Mesendoderm (in vitro differentiated cells): ENCODE measurements around the gene ANXA6.
"Not testable (repeated sequence)": the region's sequence is repeated elsewhere in the genome, so short reads cannot be mapped to it uniquely, and the experiment has no call there.

ENCODE experiments used
- DNase-seq: peaks from one replicate; pipeline ENCODE4 v3.0.0; 2013
- H2AK5ac ChIP-seq: 2 replicates; pipeline ENCODE4 v1.6.1; 2013; ENCODE audit warnings: low read length, inconsistent platforms
- H2BK120ac ChIP-seq: 2 replicates; pipeline ENCODE4 v1.6.1; 2013; ENCODE audit warnings: low read depth, mild to moderate bottlenecking, low read length, moderate library complexity, mixed read lengths
- H2BK15ac ChIP-seq: replicated peaks from 2 replicates; pipeline ENCODE4 v1.6.1; 2013; ENCODE audit warnings: low read depth, mild to moderate bottlenecking, moderate library complexity
- H2BK5ac ChIP-seq: 2 replicates; pipeline ENCODE4 v1.6.1; 2013; ENCODE audit warnings: low read length, inconsistent platforms
- H3K18ac ChIP-seq: 2 replicates; pipeline ENCODE4 v1.6.1; 2013; ENCODE audit warnings: mild to moderate bottlenecking, low read length, mixed read lengths
- H3K23ac ChIP-seq: one replicate; pipeline ENCODE4 v1.6.1; 2013; ENCODE audit warnings: low read length
- H3K27ac ChIP-seq: 2 replicates; pipeline ENCODE4 v1.5.1; 2013; ENCODE audit warnings: low read depth, mild to moderate bottlenecking, inconsistent platforms, low read length, moderate library complexity
- H3K27me3 ChIP-seq: 2 replicates; pipeline ENCODE4 v1.6.1; 2013; ENCODE audit warnings: low read length, control low read depth, mild to moderate bottlenecking, inconsistent platforms; ENCODE audit not compliant: insufficient read depth, poor library complexity
- H3K36me3 ChIP-seq: 2 replicates; pipeline ENCODE4 v1.6.1; 2013; ENCODE audit warnings: low read length, inconsistent platforms; ENCODE audit not compliant: control insufficient read depth, insufficient read depth
- H3K4ac ChIP-seq: one replicate; pipeline ENCODE4 v1.6.1; 2013; ENCODE audit warnings: low read depth, mild to moderate bottlenecking, low read length, moderate library complexity
- H3K4me1 ChIP-seq: 2 replicates; pipeline ENCODE4 v1.6.1; 2013; ENCODE audit warnings: low read depth, low read length, inconsistent platforms; ENCODE audit not compliant: control insufficient read depth
- H3K4me2 ChIP-seq: 2 replicates; pipeline ENCODE4 v1.6.1; 2013; ENCODE audit warnings: low read length
- H3K4me3 ChIP-seq: 2 replicates; pipeline ENCODE4 v1.5.1; 2013; ENCODE audit warnings: mild to moderate bottlenecking, low read length
- H3K56ac ChIP-seq: one replicate; pipeline ENCODE4 v1.6.1; 2013; ENCODE audit warnings: low read length
- H3K79me1 ChIP-seq: 2 replicates; pipeline ENCODE4 v1.6.1; 2013; ENCODE audit warnings: low read length, inconsistent platforms
- H3K79me2 ChIP-seq: 2 replicates; pipeline ENCODE4 v1.6.1; 2013; ENCODE audit warnings: mild to moderate bottlenecking, low read length; ENCODE audit not compliant: control insufficient read depth, insufficient read depth
- H3K9ac ChIP-seq: 2 replicates; pipeline ENCODE4 v1.6.1; 2013; ENCODE audit warnings: low read length, inconsistent platforms
- H4K5ac ChIP-seq: one replicate; pipeline ENCODE4 v1.6.1; 2013; ENCODE audit warnings: low read length
- H4K8ac ChIP-seq: one replicate; pipeline ENCODE4 v1.6.1; 2013; ENCODE audit warnings: low read depth, mild to moderate bottlenecking, control low read depth, low read length, moderate library complexity
- WGBS: extraction: QIAGEN DNeasy Blood & Tissue Kit; methylation state at CpG from one replicate; pipeline ENCODE4 v1.1.7; 2013; ENCODE audit warnings: low lambda C conversion rate, missing lambda C conversion rate; ENCODE audit not compliant: insufficient coverage; ENCODE audit errors: extremely low coverage; 5-methylcytosine and 5-hydroxymethylcytosine counted together

The ANXA6 gene

GRCh38 chr5:151179489-151179840, 21.9 kb upstream of the ANXA6 start:
- H3K79me1 ChIP-seq: no peaks in the 10 kb centered on the region
- no peaks in the 10 kb centered on the region for H3K36me3 ChIP-seq
- no peaks in the 10 kb centered on the region for H3K27me3 ChIP-seq
- no peak overlapping the region for H2BK120ac ChIP-seq
- H3K18ac ChIP-seq: no peak overlapping the region
- no peaks in the 10 kb centered on the region for H3K79me2 ChIP-seq
- H3K4me1 ChIP-seq: no peaks in the 10 kb centered on the region
- H4K5ac ChIP-seq: no peak overlapping the region
- no peak overlapping the region for H2AK5ac ChIP-seq
- no CpG with 5 or more reads among the region's 4 CpGs for WGBS
- H3K23ac ChIP-seq: no peak overlapping the region
- DNase-seq: no peak
- H2BK5ac ChIP-seq: no peak overlapping the region
- no peak overlapping the region for H3K56ac ChIP-seq
- no peak overlapping the region for H3K4me3 ChIP-seq
- H3K4me2 ChIP-seq: no peak overlapping the region
- no peak overlapping the region for H3K4ac ChIP-seq
- no peak overlapping the region for H3K27ac ChIP-seq
- no peak overlapping the region for H3K9ac ChIP-seq
- no peak overlapping the region for H2BK15ac ChIP-seq
- H4K8ac ChIP-seq: no peak overlapping the region

- no CpG with 5 or more reads among the region's 5 CpGs for WGBS
- no peak for DNase-seq
These were observed 21.4 kb upstream of the ANXA6 start for GRCh38 chr5:151178777-151179488.

GRCh38 chr5:151178372-151178771, 20.8 kb upstream of the ANXA6 start:
- Histone ChIP-seq H3K56ac (no peak overlapping the region), H3K36me3 (no peaks in the 10 kb centered on the region), H3K18ac (no peak overlapping the region), H2BK15ac (no peak overlapping the region), H3K4me3 (no peak overlapping the region), H3K79me1 (no peaks in the 10 kb centered on the region), H3K4me1 (no peaks in the 10 kb centered on the region), H2AK5ac (no peak overlapping the region), H2BK120ac (no peak overlapping the region), H3K79me2 (no peaks in the 10 kb centered on the region), H3K27me3 (no peaks in the 10 kb centered on the region), H3K27ac (no peak overlapping the region), H3K4me2 (no peak overlapping the region), H3K4ac (no peak overlapping the region), H3K9ac (no peak overlapping the region), H2BK5ac (no peak overlapping the region), H4K5ac (no peak overlapping the region), H3K23ac (no peak overlapping the region), H4K8ac (no peak overlapping the region)
- no CpG with 5 or more reads among the region's 1 CpG for WGBS
- no peak for DNase-seq

More at GRCh38 chr5:151178777-151179488, 21.4 kb upstream of the ANXA6 start:
- Histone ChIP-seq H3K79me1 (no peaks in the 10 kb centered on the region), H2BK5ac (no peak overlapping the region), H2BK15ac (no peak overlapping the region), H3K9ac (no peak overlapping the region), H2AK5ac (no peak overlapping the region), H2BK120ac (no peak overlapping the region), H3K27me3 (no peaks in the 10 kb centered on the region), H3K27ac (no peak overlapping the region), H3K4me2 (no peak overlapping the region), H3K4me1 (no peaks in the 10 kb centered on the region), H3K79me2 (no peaks in the 10 kb centered on the region), H4K5ac (no peak overlapping the region), H3K4ac (no peak overlapping the region), H3K18ac (no peak overlapping the region), H3K36me3 (no peaks in the 10 kb centered on the region), H4K8ac (no peak overlapping the region), H3K56ac (no peak overlapping the region), H3K23ac (no peak overlapping the region), H3K4me3 (no peak overlapping the region)

GRCh38 chr5:151176268-151176667, 18.7 kb upstream of the ANXA6 start:
- H3K79me2 ChIP-seq, H3K4me1 ChIP-seq, H3K9ac ChIP-seq, H2BK15ac ChIP-seq, H3K36me3 ChIP-seq, H3K23ac ChIP-seq, H4K8ac ChIP-seq, H3K27ac ChIP-seq, H3K56ac ChIP-seq, DNase-seq, H2BK120ac ChIP-seq, H3K79me1 ChIP-seq, H3K4ac ChIP-seq, H3K4me2 ChIP-seq, H3K27me3 ChIP-seq, H2BK5ac ChIP-seq, H2AK5ac ChIP-seq, H3K4me3 ChIP-seq, H4K5ac ChIP-seq, H3K18ac ChIP-seq: not testable (repeated sequence)
- WGBS: no CpG with 5 or more reads among the region's 5 CpGs

GRCh38 chr5:151174612-151175101, 17.1 kb upstream of the ANXA6 start:
- H4K5ac ChIP-seq: no peak overlapping the region
- H3K4ac ChIP-seq: no peak overlapping the region
- H3K36me3 ChIP-seq: no peaks in the 10 kb centered on the region
- H2BK15ac ChIP-seq: no peak overlapping the region
- no peak overlapping the region for H4K8ac ChIP-seq
- no peak overlapping the region for H2BK120ac ChIP-seq
- H3K79me2 ChIP-seq: no peaks in the 10 kb centered on the region
- no peaks in the 10 kb centered on the region for H3K79me1 ChIP-seq
- H3K27ac ChIP-seq: no peak overlapping the region
- no peak overlapping the region for H3K4me2 ChIP-seq
- no peak overlapping the region for H3K4me3 ChIP-seq
- no peak overlapping the region for H3K9ac ChIP-seq
- no CpG with 5 or more reads among the region's 15 CpGs for WGBS
- H3K56ac ChIP-seq: no peak overlapping the region
- no peaks in the 10 kb centered on the region for H3K4me1 ChIP-seq
- H3K23ac ChIP-seq: no peak overlapping the region
- DNase-seq: peak; percentile 30
- no peaks in the 10 kb centered on the region for H3K27me3 ChIP-seq
- H2BK5ac ChIP-seq: no peak overlapping the region
- H3K18ac ChIP-seq: no peak overlapping the region
- H2AK5ac ChIP-seq: no peak overlapping the region
